Tongue (tissue), 2 donors: ENCODE measurements around the gene VCL. TPM values are rescaled to one million over a fixed set of nuclear protein-coding genes. Genes with fewer than 3 reads are reported as not detected.
"Not testable (repeated sequence)": the region's sequence is repeated elsewhere in the genome, so short reads cannot be mapped to it uniquely, and the experiment has no call there.

Source experiments
- DNase-seq: peaks from one replicate; pipeline ENCODE4 v3.0.0-alpha.2; 2015
- total RNA-seq: library from RNA; depleted of rRNA; stranded (reverse); fragments of >200 nt; gene quantifications from one replicate; pipeline ENCODE4 v1.2.3, GENCODE V29; 2014

VCL gene
- total RNA-seq, 1 donor from 2014 or later, result 217 TPM

- no peak for DNase-seq
Measured at GRCh38 chr10:74006269-74006668, 8.4 kb downstream of the VCL start.

DNA sequence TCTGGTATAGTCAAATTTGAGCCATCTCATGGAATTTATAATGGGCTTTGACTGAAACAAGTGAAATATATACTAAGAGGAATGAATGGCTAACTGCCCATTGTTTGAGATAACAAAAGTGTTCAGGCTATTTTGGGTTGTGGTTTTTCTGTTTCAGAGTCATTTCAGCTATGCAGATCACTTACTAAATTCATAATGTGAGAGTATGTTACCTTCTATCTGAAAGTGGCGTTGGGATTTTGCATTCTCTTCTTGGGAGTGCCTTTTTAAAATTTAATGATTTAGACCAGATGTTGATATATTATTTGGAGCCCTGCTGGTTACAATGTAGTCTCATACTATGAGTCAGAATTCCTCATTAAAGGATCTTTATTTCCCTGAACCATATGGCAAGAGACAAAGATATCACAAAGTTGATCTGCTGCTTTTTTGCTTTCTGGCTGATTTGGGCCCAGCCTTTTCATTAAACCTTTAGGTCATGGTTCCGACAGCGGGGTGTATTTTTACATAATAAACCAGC is 10.4 kb downstream of the VCL start:
- no peak for DNase-seq

DNA sequence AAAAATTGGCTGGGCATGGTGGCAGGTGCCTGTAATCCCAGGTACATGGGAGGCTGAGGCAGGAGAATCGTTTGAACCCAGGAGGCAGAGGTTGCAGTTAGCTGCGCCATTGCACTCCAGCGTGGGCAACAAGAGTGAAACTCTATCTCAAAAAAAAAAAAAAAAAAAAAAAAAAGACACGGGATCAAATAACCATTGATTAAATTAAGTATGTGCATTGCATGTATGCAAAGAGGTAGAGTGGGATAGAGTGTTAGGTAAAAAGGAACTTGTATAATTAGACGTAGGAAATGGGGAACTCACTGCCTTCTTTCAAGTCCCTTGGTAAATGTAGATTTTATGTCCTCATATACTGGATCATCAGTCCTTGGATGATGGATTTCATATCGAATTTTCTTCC is 13.1 kb downstream of the VCL start:
- DNase-seq, result no peak

DNA sequence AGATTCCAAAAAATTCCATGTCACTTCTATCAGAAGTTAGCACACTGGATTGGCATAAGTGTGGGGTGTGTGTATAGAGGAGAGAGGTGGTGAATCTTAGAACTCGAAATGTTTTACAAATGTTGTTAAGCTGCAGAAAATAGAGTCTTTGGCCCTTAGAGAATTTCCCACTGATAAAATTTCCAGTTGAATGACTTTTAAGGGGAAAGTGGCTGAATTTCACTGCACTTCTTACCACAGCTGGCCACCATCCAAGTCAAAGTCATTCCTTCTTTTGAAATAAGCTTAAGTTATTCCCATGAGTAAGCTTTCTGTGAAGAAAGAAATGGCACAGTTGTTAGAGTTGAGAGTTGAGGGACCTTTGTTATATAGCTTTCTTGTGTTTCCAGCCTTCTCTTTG is 13.9 kb downstream of the VCL start:
- DNase-seq, result peak; percentile 68

- DNase-seq, result no peak
Measured at GRCh38 chr10:74012480-74012879, 14.6 kb downstream of the VCL start.

DNA sequence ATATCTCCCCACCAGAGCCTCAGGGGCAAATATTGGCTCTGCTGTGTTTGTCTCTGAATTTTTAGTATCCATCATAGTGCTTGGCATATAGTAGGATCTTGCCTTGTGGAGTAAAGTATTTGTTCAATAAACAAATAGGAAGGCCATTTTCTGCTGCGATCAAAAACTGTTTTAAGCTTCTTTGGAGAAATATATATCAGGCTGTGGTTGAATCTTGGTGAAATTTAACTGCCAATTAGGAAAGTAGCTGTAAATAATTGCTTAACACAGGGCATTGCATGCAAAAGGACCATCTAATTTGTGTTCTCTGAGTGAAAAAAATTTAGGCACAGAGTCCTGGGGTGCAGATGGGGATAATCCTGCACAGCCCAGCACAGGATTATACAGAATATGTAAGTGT is 15.1 kb downstream of the VCL start:
- no peak for DNase-seq

DNA sequence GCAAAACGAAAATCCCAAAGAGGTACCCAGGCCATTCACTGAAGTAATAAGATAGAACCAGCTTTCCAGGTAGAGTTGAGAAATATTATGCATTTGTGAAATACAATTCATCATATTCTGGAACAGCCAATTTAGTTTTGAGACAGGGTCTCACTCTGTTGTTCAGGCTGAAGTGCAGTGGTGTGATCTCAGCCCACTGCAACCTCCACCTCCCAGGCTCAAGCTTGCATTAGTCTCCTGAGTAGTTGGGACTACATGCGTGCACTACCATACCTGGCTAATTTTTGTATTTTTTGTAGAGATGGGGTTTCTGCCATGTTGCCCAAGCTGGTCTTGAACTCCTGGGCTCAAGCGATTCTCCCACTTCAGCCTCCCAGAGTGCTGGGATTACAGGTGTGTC is 16.7 kb downstream of the VCL start:
- not testable (repeated sequence) for DNase-seq

DNA sequence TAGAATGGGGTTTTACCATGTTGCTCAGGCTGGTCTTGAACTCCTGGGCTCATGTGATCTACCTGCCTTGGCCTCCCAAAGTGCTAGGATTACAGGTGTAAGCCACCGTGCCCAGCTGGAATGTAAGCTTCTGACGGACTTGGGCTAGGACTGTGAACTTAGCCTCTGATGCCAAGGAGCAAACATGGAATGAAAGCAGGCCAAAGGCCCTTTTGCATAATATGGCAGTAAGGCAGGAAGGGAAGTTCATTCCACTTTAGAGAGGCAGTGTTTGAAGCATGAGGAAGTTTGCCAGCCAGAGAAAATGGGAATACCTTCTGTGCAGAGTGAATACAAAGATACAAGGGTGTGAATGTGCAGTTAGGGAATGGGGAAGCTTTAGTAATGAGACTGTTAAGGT is 20.3 kb downstream of the VCL start:
- no peak for DNase-seq

DNA sequence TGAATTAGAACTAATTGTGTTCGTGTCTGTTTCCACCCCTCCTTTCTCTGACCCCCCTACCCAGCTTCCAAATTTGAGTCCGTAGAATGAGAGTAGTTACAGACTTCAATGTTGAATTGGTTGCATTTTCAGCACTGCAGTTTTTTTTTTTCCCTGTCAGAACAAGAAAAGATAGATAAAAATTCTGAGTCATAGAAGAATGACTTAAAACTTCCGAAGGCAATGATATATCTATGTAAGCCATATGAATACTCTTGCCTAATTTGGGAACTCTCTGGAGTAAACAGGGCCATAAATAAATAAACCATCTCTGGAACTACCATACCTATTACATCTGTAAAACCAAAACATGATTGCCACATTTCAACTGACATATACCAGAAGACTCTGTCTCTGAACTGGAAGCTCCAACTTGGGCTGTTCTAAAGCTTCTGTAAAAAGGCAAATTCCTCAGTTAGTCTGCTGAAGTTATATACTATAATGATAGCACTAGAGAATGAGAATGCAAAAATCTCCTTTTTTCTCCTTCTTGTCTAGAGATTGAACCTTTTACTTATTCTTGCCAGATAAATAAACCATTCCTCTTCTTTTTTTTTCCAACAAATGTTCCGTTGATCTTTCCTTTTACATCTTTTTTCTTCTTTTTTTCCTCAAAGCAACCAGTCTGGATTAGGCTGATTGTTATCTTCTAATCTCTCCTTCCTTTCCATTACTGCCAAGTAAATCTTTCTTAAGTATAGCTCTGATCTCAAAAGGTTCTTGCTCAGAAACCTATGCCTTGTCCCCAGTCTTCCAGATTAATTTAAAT is 23.5 kb downstream of the VCL start:
- no peak for DNase-seq

DNA sequence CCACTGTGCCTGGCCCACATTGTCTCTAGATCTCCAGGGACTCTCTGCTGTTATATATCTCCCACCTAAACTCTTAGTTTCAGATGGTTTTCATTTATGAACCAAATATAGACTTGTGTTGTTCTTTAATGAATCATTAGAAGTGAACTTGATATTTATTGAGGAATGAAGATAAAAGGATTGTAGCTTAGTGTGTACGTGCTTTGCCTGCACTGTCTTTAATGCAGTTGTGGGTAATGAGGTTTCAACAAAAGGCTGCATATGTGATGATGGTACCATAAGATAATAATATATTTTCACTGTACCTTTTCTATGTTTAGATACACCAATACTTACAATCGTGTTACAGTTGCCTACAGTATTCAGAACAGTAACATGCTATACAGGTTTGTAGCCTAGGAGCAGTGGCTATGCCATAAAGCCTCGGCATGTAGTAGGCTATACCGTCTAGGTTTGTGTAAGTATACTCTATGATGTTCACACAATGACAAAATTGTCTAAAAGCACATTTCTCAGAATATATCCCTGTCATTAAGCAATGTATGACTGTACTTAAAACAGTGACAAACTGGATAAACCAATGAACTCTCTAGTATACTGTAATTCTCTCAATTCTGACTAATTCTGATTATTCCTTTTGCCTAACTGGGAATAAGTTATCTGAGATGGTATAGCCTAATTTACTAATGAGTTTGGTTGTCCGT is 25.2 kb downstream of the VCL start:
- no peak for DNase-seq

GRCh38 chr10:74024600-74024999 is 26.7 kb downstream of the VCL start:
- no peak for DNase-seq

DNA sequence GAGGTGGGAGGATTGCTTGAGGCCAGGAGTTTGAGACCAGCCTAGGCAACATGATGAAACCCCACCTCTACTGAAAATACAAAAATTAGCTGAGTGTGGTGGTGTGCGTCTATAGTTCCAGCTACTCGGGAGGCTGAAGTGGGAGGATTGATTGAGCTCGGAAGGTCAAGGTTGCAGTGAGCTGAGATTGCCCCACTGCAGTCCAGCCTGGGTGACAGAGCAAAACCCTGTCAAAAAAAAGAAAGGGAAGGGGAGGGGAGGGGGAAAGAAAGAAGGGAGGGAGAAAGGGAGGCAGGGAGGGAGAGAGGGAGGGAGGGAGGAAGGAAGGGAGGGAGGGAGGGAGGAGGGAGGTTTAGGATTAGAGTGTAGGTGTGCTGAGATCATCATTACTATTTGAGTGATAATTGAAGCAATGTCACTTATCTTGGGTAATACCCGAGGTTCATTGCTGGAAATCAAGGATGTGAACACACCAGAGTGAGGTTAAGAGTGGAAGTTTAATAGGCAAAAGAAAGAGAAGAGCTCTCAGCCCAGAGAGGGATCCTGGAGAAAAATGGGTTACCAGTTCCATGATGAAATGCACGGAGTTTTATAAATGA is 27.6 kb downstream of the VCL start:
- no peak for DNase-seq

DNA sequence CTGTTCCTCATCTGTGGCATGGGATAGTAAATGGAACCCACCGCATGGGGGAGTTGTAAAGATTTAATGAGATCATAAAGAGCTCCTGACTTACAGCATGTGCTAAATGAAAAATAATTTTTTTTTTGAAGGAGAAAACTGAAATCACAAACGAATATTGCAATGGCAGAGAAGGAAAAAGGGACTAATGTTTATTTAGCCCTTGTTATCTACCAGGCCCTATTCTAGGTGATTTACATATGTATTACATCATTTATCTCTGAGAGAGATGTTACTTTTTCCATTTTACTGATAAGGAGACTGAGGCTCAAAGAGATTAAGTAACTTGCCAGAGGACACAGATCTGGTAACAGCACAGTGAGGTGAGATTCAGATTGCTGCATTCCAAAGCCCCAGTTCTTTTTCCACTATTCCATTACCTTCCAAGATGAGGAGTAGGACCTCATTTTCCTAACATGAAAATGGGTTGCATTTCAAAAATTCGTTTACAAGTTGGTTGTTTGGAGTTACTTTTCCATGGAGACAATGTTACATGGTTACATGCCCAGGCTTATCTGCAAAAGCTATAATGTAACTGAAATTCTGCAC is 28.6 kb downstream of the VCL start:
- no peak for DNase-seq

GRCh38 chr10:74027702-74028101 is 29.8 kb downstream of the VCL start:
- no peak for DNase-seq

DNA sequence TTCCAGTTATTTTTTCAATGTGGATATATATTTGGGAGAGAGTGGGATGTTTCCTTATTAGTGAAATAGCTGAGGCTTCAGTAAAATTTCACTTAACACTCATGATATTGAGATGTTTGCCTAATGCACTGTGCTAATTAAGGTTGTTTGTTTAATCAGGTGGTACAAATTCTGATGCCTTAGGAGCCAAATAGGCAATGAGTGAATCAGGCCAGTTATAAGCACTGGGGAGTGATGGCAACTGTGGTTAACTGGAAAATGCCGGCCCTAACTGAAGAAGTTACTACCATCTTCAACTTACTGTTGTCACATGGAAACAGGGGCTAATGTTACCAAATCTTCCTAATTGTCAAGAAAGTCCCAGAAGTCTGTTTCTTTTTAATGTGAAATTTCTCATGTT is 32.0 kb downstream of the VCL start:
- DNase-seq, result no peak

GRCh38 chr10:74032208-74032607 is 34.3 kb downstream of the VCL start:
- not testable (repeated sequence) for DNase-seq

DNA sequence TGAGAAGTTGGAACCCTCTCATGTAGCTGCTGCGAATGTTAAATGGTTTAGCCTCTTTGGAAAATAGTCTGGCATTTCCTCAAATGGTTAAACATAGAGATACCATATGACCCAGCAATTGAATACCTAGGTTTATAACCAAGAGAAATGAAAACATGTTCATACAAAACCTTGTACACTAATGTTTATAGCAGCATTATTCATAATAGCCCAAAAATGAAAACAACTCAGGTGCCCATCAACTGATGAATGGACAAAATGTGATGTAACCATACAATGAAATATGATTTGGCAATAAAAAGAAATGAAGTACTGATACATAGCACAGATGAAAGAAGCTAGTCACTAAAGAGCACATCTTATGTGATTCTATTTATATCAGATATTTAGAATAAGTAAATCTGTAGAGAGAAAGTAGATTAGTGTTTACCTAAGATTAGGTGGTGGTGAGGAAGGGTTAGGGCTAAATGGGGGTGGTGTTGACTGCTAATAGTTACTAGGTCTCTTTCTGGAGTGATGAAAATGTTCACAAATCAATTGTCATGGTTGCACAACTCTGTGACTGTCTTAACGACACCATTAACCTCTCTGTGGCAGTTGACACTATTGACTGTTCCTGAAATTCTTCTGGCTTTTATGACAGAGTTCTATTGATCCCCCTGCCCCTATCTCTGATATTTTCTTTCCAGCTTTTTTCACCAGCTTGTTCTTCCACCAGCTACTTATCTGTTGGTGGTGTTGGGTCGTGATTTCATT is 35.2 kb downstream of the VCL start:
- no peak for DNase-seq

DNA sequence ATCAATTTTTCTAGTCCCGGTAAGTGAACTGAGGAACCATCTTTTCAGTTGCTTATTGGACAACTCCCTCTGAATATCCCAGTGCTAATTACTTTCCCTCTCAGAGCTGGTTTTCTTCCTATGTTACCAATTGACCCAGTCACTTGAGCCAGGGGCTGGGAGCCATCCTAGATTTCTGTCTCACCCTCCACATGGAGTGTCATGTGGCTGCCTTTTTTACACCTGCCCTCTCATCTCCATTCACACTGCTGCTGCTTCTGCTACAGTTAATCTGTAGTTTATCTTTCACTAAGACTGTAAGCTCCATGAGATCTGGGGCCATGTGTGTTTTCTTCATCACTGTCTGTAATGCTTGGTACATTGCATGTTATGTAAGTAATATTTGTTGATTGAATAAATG is 35.8 kb downstream of the VCL start:
- DNase-seq, result peak; percentile 75

- DNase-seq, result no peak
Measured at GRCh38 chr10:74034301-74034700, 36.4 kb downstream of the VCL start.

GRCh38 chr10:74035303-74035702 is 37.4 kb downstream of the VCL start:
- DNase-seq, result no peak

- DNase-seq, result no peak
Measured at GRCh38 chr10:74036474-74036873, 38.6 kb downstream of the VCL start.

DNA sequence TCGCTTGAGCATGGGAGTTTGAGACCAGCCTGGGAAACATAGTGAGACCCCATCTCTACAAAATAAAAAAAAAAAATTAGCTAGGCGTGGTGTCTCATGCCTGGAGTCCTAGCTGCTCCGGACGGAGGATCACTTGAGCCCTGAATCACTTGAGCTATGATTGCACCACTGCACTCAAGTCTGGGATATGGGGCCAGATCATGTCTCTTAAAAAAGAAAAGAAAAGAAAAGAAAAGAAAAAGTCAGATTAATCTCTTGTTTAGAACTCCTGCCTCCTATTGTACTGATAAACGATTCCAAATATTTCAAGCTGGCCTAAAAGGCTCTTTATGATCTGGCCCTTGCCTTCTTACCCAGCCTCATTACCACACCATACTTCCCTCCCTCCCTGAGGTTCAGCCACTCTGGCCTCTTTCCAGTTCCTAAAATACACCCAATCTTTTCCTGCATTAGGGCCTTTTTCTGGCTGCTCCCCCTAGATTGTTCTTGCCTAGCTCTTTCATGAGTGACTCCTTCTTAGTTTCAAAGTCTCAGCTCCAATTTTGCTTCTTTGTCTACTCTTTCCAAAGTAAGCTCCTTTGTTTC is 41.7 kb downstream of the VCL start:
- peak; percentile 67 for DNase-seq
